OCI-LY7 (cell line): Measurements from ENCODE around the gene VSIG4.

Source experiments
- CTCF ChIP-seq: fragments of 200-600 bp; sonication (generic); conservative IDR thresholded peaks from 2 replicates; pipeline ENCODE4 v1.5.1; 2014; ENCODE audit warnings: mild to moderate bottlenecking, antibody characterized with exemption, low read length, moderate library complexity, mixed read lengths
- EZH2phosphoT487 ChIP-seq: fragments of 200-600 bp; sonication (generic); IDR thresholded peaks from 2 replicates; pipeline ENCODE4 v1.6.1; 2018; ENCODE audit warnings: low read depth, borderline replicate concordance, mild to moderate bottlenecking, mixed run types, antibody characterized with exemption, low read length, moderate library complexity, mixed read lengths

- TF ChIP-seq CTCF (no peak), EZH2phosphoT487 (no peak)
Measured at GRCh38 chrX:66005830-66006449, 33.9 kb downstream of the VSIG4 start.
